HG02938 (cell line): ENCODE results near the gene TP53AIP1.

Experiments
- ATAC-seq: cut with Tn5 transposase; IDR thresholded peaks from one replicate; pipeline ENCODE4 v1.9.1; 2021; ENCODE audit warnings: mild to moderate bottlenecking, moderate library complexity; ENCODE audit not compliant: unreplicated experiment

The TP53AIP1 gene

GRCh38 chr11:128946648-128947047 is 4.0 kb upstream of the TP53AIP1 start:
- ATAC-seq: no peak

- ATAC-seq: no peak
Observed at GRCh38 chr11:128943428-128943976, 831 bp upstream of the TP53AIP1 start.

- no peak for ATAC-seq
Observed at GRCh38 chr11:128942272-128942612, 429 bp downstream of the TP53AIP1 start.

GRCh38 chr11:128941573-128942271 is 949 bp downstream of the TP53AIP1 start:
- ATAC-seq: no peak

- ATAC-seq: no peak
Observed at GRCh38 chr11:128941110-128941509, 1.6 kb downstream of the TP53AIP1 start.

GRCh38 chr11:128940603-128941002 is 2.1 kb downstream of the TP53AIP1 start:
- no peak for ATAC-seq

GRCh38 chr11:128940156-128940555 is 2.5 kb downstream of the TP53AIP1 start:
- ATAC-seq: no peak

GRCh38 chr11:128939591-128939990 is 3.1 kb downstream of the TP53AIP1 start:
- no peak for ATAC-seq

- no peak for ATAC-seq
Observed at GRCh38 chr11:128938156-128938885, 4.3 kb downstream of the TP53AIP1 start.

GRCh38 chr11:128937480-128937879 is 5.2 kb downstream of the TP53AIP1 start:
- no peak for ATAC-seq

GRCh38 chr11:128936606-128937251 is 5.9 kb downstream of the TP53AIP1 start:
- no peak for ATAC-seq

- no peak for ATAC-seq
Observed at GRCh38 chr11:128934926-128935325, 7.7 kb downstream of the TP53AIP1 start.

- ATAC-seq: no peak
Observed at GRCh38 chr11:128934351-128934750, 8.3 kb downstream of the TP53AIP1 start.

- no peak for ATAC-seq
Observed at GRCh38 chr11:128933481-128934178, 9.0 kb downstream of the TP53AIP1 start.

GRCh38 chr11:128931668-128932067 is 11.0 kb downstream of the TP53AIP1 start:
- ATAC-seq: no peak

GRCh38 chr11:128931066-128931465 is 11.6 kb downstream of the TP53AIP1 start:
- no peak for ATAC-seq

GRCh38 chr11:128929991-128930390 is 12.7 kb downstream of the TP53AIP1 start:
- no peak for ATAC-seq

- ATAC-seq: no peak
Observed at GRCh38 chr11:128929468-128929867, 13.2 kb downstream of the TP53AIP1 start.

- peak; percentile 98 for ATAC-seq
Observed at GRCh38 chr11:128928400-128928799, 14.3 kb downstream of the TP53AIP1 start.

GRCh38 chr11:128927683-128928336 is 14.9 kb downstream of the TP53AIP1 start:
- ATAC-seq: no peak

GRCh38 chr11:128927108-128927461 is 15.6 kb downstream of the TP53AIP1 start:
- no peak for ATAC-seq
